ENCODE measurements around the gene NTRK3. TPM values are rescaled to one million over a fixed set of nuclear protein-coding genes. Genes with fewer than 3 reads are reported as not detected.

Gene NTRK3
- total RNA-seq, 1 donor from 2014 or later = not detected

DNA sequence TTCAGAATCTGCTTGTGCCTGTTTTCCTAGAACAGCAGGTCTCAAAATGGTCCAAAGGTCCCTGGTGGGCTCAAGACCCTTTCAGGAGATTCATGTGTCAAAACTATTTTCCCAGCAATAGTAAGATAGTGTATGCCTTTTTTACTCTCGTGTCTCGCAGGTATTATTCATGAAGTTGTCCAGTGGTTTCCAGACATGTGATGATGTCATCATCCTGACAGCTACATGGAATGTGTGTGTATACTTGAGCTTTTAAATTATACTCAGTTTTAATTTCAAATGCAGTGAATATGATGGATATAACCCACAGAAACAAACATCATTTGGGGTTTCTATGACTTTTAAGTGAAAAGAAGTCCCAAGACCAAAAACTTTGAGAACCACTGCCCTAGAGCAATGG lies 288.6 kb downstream of the NTRK3 start:
- H3K4me1 Mint-ChIP-seq (ENCODE audit: unreplicated experiment) = no peaks in the 10 kb centered on the region
- no peaks in the 10 kb centered on the region for H3K27me3 Mint-ChIP-seq (ENCODE audit: unreplicated experiment)
- no peak for DNase-seq (ENCODE audit: extremely low spot score, unreplicated experiment)
- H3K27ac Mint-ChIP-seq (ENCODE audit: unreplicated experiment) = no peak overlapping the region
- TF ChIP-seq CTCF (IDR thresholded peaks at IDR 0.05) = no peak
- H3K36me3 Mint-ChIP-seq (ENCODE audit: unreplicated experiment) = no peaks in the 10 kb centered on the region
- no peak overlapping the region for H3K4me3 Mint-ChIP-seq (ENCODE audit: unreplicated experiment)
- peaks cover 18% of the 10 kb centered on the region for H3K9me3 Mint-ChIP-seq (ENCODE audit: unreplicated experiment)

GRCh38 chr15:87965304-87965703 lies 291.2 kb downstream of the NTRK3 start:
- H3K27ac Mint-ChIP-seq (ENCODE audit: unreplicated experiment) = no peak overlapping the region

DNA sequence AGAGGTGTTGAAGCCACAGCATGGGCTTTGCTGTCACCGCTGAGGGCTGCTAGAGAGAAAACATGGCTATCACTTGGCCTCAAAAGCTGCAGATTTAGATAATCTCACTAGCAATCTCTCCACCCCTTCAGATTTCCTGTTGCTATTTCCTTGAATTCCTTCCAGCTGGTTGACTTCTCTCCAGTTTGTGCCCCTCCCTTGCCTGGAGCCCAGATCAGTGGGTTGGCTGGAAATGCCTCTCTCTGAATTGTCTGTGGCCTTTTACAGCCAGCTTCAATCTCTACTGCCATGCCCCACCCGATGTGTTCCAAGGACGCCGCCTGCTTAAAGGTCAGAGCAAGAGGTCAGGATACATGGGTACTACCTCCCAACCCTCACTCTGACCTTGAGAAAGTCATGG lies 294.1 kb downstream of the NTRK3 start:
- H3K4me3 Mint-ChIP-seq (ENCODE audit: unreplicated experiment) = no peak overlapping the region
- DNase-seq (ENCODE audit: extremely low spot score, unreplicated experiment) = no peak
- H3K4me1 Mint-ChIP-seq (ENCODE audit: unreplicated experiment) = no peaks in the 10 kb centered on the region
- H3K36me3 Mint-ChIP-seq (ENCODE audit: unreplicated experiment) = no peaks in the 10 kb centered on the region
- no peaks in the 10 kb centered on the region for H3K27me3 Mint-ChIP-seq (ENCODE audit: unreplicated experiment)
- no peak for TF ChIP-seq CTCF (IDR thresholded peaks at IDR 0.05)
- peaks cover 25% of the 10 kb centered on the region for H3K9me3 Mint-ChIP-seq (ENCODE audit: unreplicated experiment)
- H3K27ac Mint-ChIP-seq (ENCODE audit: unreplicated experiment) = no peak overlapping the region

More at GRCh38 chr15:87965304-87965703, 291.2 kb downstream of the NTRK3 start:
- Mint-ChIP-seq H3K27me3 (ENCODE audit: unreplicated experiment) (no peaks in the 10 kb centered on the region), H3K9me3 (ENCODE audit: unreplicated experiment) (peaks cover 22% of the 10 kb centered on the region), H3K4me1 (ENCODE audit: unreplicated experiment) (no peaks in the 10 kb centered on the region), H3K4me3 (ENCODE audit: unreplicated experiment) (no peak overlapping the region), H3K36me3 (ENCODE audit: unreplicated experiment) (no peaks in the 10 kb centered on the region)
- DNase-seq (ENCODE audit: extremely low spot score, unreplicated experiment) = no peak
- no peak for TF ChIP-seq CTCF (IDR thresholded peaks at IDR 0.05)

- Mint-ChIP-seq H3K9me3 (ENCODE audit: unreplicated experiment) (peaks cover 25% of the 10 kb centered on the region), H3K27ac (ENCODE audit: unreplicated experiment) (no peak overlapping the region), H3K4me3 (ENCODE audit: unreplicated experiment) (no peak overlapping the region), H3K4me1 (ENCODE audit: unreplicated experiment) (no peaks in the 10 kb centered on the region), H3K36me3 (ENCODE audit: unreplicated experiment) (no peaks in the 10 kb centered on the region), H3K27me3 (ENCODE audit: unreplicated experiment) (no peaks in the 10 kb centered on the region)
- TF ChIP-seq CTCF (IDR thresholded peaks at IDR 0.05) = no peak
- DNase-seq (ENCODE audit: extremely low spot score, unreplicated experiment) = no peak
These were observed 294.6 kb downstream of the NTRK3 start for GRCh38 chr15:87961851-87962420.

DNA sequence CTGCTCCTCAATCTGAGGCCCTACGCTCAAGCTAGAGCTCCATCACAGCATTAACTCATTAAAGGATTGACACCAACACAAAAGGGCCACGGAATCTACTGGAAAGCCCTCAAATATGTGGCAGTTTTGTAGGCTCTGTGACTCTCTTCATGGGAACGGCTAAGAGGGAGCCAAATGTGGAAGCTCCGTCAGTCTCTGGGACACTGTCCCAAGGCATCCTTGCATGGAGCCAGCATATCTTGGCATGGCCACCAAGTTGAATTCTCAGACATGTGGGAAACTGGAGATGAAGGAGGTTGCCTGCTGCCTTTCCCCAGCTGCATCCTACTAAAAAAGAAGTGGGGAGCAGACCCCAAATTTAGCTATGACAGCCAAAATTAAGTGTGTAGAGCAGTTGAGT lies 296.9 kb downstream of the NTRK3 start:
- H3K36me3 Mint-ChIP-seq (ENCODE audit: unreplicated experiment) = no peaks in the 10 kb centered on the region
- H3K27me3 Mint-ChIP-seq (ENCODE audit: unreplicated experiment) = no peaks in the 10 kb centered on the region
- no peak overlapping the region for H3K27ac Mint-ChIP-seq (ENCODE audit: unreplicated experiment)
- no peak for TF ChIP-seq CTCF (IDR thresholded peaks at IDR 0.05)
- no peaks in the 10 kb centered on the region for H3K4me1 Mint-ChIP-seq (ENCODE audit: unreplicated experiment)
- H3K9me3 Mint-ChIP-seq (ENCODE audit: unreplicated experiment) = peaks cover 13% of the 10 kb centered on the region
- H3K4me3 Mint-ChIP-seq (ENCODE audit: unreplicated experiment) = no peak overlapping the region
- no peak for DNase-seq (ENCODE audit: extremely low spot score, unreplicated experiment)

All from osteocyte (in vitro differentiated cells).